SK-N-MC (cell line): ENCODE results near the gene IQCF2.
"Not testable (repeated sequence)": the region's sequence is repeated elsewhere in the genome, so short reads cannot be mapped to it uniquely, and the experiment has no call there.

Experiments used
- EZH2 ChIP-seq: fragments of 200-600 bp; sonication (generic); IDR thresholded peaks from one replicate; pipeline ENCODE4 v1.6.1; 2017; ENCODE audit warnings: antibody characterized with exemption
- POLR2AphosphoS5 ChIP-seq: IDR thresholded peaks from 2 replicates; pipeline ENCODE4 v1.6.1; 2012; ENCODE audit warnings: mild to moderate bottlenecking, low read depth, low read length, borderline replicate concordance

DNA sequence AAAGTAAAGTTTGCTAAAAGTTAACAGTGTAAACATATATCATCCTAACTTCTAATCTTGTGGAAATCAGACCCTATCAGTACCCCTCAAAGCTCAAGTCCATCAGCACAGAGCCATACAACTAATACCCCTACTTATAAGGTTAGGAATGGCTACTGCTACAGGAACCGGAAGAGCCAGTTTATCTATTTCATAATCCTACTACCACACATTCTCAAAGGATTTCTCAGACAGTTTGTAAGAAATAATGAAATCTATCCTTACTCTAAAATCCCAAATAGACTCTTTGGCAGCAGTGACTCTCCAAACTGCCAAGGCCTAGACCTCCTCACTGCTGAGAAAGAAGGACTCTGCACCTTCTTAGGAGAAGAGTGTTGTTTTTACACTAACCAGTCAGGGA, 6.0 kb upstream of the IQCF2 start:
- TF ChIP-seq POLR2AphosphoS5, EZH2: not testable (repeated sequence)
